GM23338 (cell line): ENCODE data around the gene PSMD13. TPM values are rescaled to one million over a fixed set of nuclear protein-coding genes. Genes with fewer than 3 reads are reported as not detected.
A peak's percentile ranks its signal among the peaks of the same experiment; 100 is the strongest.

Experiments
- ATAC-seq: fragments of 200-7000 bp; cut with Tn5 transposase; 3 replicates; pipeline ENCODE4 v1.9.1; 2020
- DNase-seq: peaks from one replicate; pipeline ENCODE4 v3.0.0-alpha.2; 2015; ENCODE audit warnings: low spot score
- H2AFZ ChIP-seq: fragments of 200-600 bp; sonication (generic); 2 replicates; pipeline ENCODE4 v1.8.0; 2016; ENCODE audit warnings: antibody characterized with exemption, mild to moderate bottlenecking, moderate library complexity
- H3F3A ChIP-seq: fragments of 200-600 bp; sonication (generic); replicated peaks from 2 replicates; pipeline ENCODE4 v1.8.0; 2017; ENCODE audit warnings: antibody characterized with exemption, mixed run types, low read depth
- H3K27ac ChIP-seq: fragments of 200-600 bp; sonication (generic); 2 replicates; pipeline ENCODE4 v1.6.1; 2016; ENCODE audit warnings: low read depth
- H3K27me3 ChIP-seq: fragments of 200-600 bp; sonication (generic); 2 replicates; pipeline ENCODE4 v1.8.0; 2016; ENCODE audit warnings: mild to moderate bottlenecking, mixed run types, moderate library complexity; ENCODE audit not compliant: insufficient read depth
- H3K36me3 ChIP-seq: fragments of 200-600 bp; sonication (generic); 2 replicates; pipeline ENCODE4 v1.8.0; 2016; ENCODE audit warnings: mild to moderate bottlenecking; ENCODE audit not compliant: insufficient read depth
- H3K4me1 ChIP-seq: fragments of 200-600 bp; sonication (generic); 2 replicates; pipeline ENCODE4 v1.8.0; 2016; ENCODE audit warnings: mild to moderate bottlenecking, moderate library complexity; ENCODE audit not compliant: insufficient read depth
- H3K4me2 ChIP-seq: fragments of 200-600 bp; sonication (generic); 2 replicates; pipeline ENCODE4 v1.7.1; 2017; ENCODE audit warnings: mixed run types
- H3K4me3 ChIP-seq: fragments of 200-600 bp; sonication (generic); 2 replicates; pipeline ENCODE4 v1.6.1; 2016; ENCODE audit warnings: mixed run types
- H3K79me2 ChIP-seq: fragments of 200-600 bp; sonication (generic); replicated peaks from 2 replicates; pipeline ENCODE4 v1.8.0; 2017; ENCODE audit warnings: mild to moderate bottlenecking; ENCODE audit not compliant: insufficient read depth
- H3K9me2 ChIP-seq: fragments of 200-600 bp; sonication (generic); 2 replicates; pipeline ENCODE4 v1.8.0; 2017; ENCODE audit not compliant: insufficient read depth
- H4K20me1 ChIP-seq: fragments of 200-600 bp; sonication (generic); replicated peaks from 2 replicates; pipeline ENCODE4 v1.8.0; 2017; ENCODE audit warnings: mild to moderate bottlenecking; ENCODE audit not compliant: insufficient read depth
- H3K27ac Mint-ChIP-seq: 2 replicates; pipeline ENCODE4 v1.8.0; 2020; ENCODE audit warnings: inconsistent platforms, mild to moderate bottlenecking, moderate library complexity, mixed read lengths
- H3K27me3 Mint-ChIP-seq: 3 replicates; pipeline ENCODE4 v1.8.0; 2022; ENCODE audit warnings: low read depth, mild to moderate bottlenecking, moderate library complexity, mixed read lengths, inconsistent platforms; ENCODE audit not compliant: insufficient read depth, poor library complexity
- H3K36me3 Mint-ChIP-seq: 3 replicates; pipeline ENCODE4 v1.8.0; 2021; ENCODE audit warnings: low read depth, mild to moderate bottlenecking, inconsistent platforms, moderate library complexity, mixed read lengths
- H3K4me1 Mint-ChIP-seq: 3 replicates; pipeline ENCODE4 v1.8.0; 2020; ENCODE audit warnings: mild to moderate bottlenecking, inconsistent platforms, mixed read lengths
- H3K4me3 Mint-ChIP-seq: 3 replicates; pipeline ENCODE4 v1.8.0; 2021; ENCODE audit warnings: moderate library complexity, mild to moderate bottlenecking, inconsistent platforms, mixed read lengths
- H3K9me3 Mint-ChIP-seq: 3 replicates; pipeline ENCODE4 v1.8.0; 2020; ENCODE audit warnings: moderate library complexity, mild to moderate bottlenecking, inconsistent platforms, mixed read lengths
- CTCF ChIP-seq, 2 experiments: fragments of 200-600 bp in 1 of 2; sonication (generic) in 1 of 2; conservative IDR thresholded peaks; 2 replicates each; pipeline versions ENCODE4 v1.5.1 to v1.6.1; 2016 to 2017; ENCODE audit warnings: antibody characterized with exemption in 2 of 2, low read depth in 2 of 2, mild to moderate bottlenecking in 2 of 2, moderate library complexity in 1 of 2
- EZH2phosphoT487 ChIP-seq: fragments of 200-600 bp; sonication (generic); IDR thresholded peaks from one replicate; pipeline ENCODE4 v1.8.1; 2018; ENCODE audit warnings: antibody characterized with exemption; ENCODE audit not compliant: unreplicated experiment
- REST ChIP-seq: IDR thresholded peaks from one replicate; pipeline ENCODE4 v1.6.1; 2018; ENCODE audit warnings: antibody characterized with exemption; ENCODE audit not compliant: unreplicated experiment
- STAT1 ChIP-seq: IDR thresholded peaks from one replicate; pipeline ENCODE4 v1.6.1; 2016; ENCODE audit warnings: antibody characterized with exemption; ENCODE audit not compliant: unreplicated experiment
- ZNF331 ChIP-seq: fragments of 250-450 bp; sonication (Bioruptor Pico); IDR thresholded peaks from 2 replicates; pipeline ENCODE4 v1.5.0; 2020; ENCODE audit warnings: low read depth, mild to moderate bottlenecking, moderate library complexity
- polyA plus RNA-seq: library from polyadenylated mRNA; unstranded; fragments of >200 nt; fragmentation: Nextera tagmentation; extraction: Ambion mirVana; gene quantifications from 2 replicates; pipeline ENCODE4 v1.2.1, GENCODE V29; 2016
- total RNA-seq: library from RNA; depleted of rRNA; stranded (reverse); fragments of >200 nt; shearing (Covaris generic); gene quantifications from 2 replicates; pipeline ENCODE4 v1.2.3, GENCODE V29; 2014

The PSMD13 gene
- total and polyA plus RNA-seq, 2 experiments from 2014 or later = 111 to 114 TPM

GRCh38 chr11:291281-292210 is 54.8 kb downstream of the PSMD13 start:
- ATAC-seq (peak; percentile 33), DNase-seq (peak; percentile 62)
- Mint-ChIP-seq H3K27me3 (peaks cover 20% of the 10 kb centered on the region), H3K4me1 (peaks cover 24% of the 10 kb centered on the region), H3K4me3 (peak overlapping the region; percentile 17; the same call in 1 of the 3 replicates), H3K9me3 (peaks cover 2% of the 10 kb centered on the region; the same call in 1 of the 3 replicates), H3K27ac (peak overlapping the region; percentile 68), H3K36me3 (peaks cover 11% of the 10 kb centered on the region; the same call in 2 of the 3 replicates)
- Histone ChIP-seq H3K27ac (no peak overlapping the region), H3K4me2 (peak overlapping the region; percentile 48; the same call in 1 of the 2 replicates), H3K79me2 (no peaks in the 10 kb centered on the region), H2AFZ (no peak overlapping the region), H3K4me3 (no peak overlapping the region), H3K36me3 (no peaks in the 10 kb centered on the region), H3F3A (peaks cover 6% of the 10 kb centered on the region; the same call in 1 of the 2 replicates), H3K4me1 (no peaks in the 10 kb centered on the region; the same call in 1 of the 2 replicates), H3K9me2 (no peaks in the 10 kb centered on the region), H4K20me1 (no peaks in the 10 kb centered on the region), H3K27me3 (peaks cover 22% of the 10 kb centered on the region)
- TF ChIP-seq ZNF331 (CRISPR knock-in tag) (no peak), REST (no peak), CTCF (conservative IDR thresholded peaks at IDR 0.05; ENCODE audit: low read depth in 2 of 2) (no peak), STAT1 (no peak), EZH2phosphoT487 (no peak)
